ENCODE data around the gene JMJD6. TPM values are rescaled to one million over a fixed set of nuclear protein-coding genes. Genes with fewer than 3 reads are reported as not detected.
A peak's percentile ranks its signal among the peaks of the same experiment; 100 is the strongest.

Gene JMJD6
- total and polyA plus RNA-seq, 9 of the 15 experiments (the other 6 are each of a cell fraction or from before 2014, with no cell fraction given), result 2.5 to 52.3 (median 36.3) TPM

DNA sequence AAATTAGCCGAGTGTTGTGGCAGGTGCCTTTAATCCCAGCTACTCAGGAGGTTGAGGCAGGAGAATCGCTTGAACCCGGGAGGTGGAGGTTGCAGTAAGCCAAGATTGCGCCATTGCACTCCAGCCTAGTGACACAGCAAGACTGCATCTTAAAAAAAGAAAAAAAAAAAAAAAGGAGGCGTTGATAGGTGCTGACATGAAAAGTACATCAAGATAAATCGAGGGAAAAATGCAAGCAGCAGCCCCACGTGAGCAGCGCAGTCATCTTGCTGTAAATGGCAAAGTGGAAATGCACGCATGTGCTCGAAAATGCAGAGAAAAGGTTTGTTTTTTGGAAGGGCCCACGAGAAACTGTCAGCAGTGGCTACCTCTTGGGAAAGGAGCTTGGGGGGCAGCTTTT lies 36.5 kb downstream of the JMJD6 start (continued):
- no peak for TF ChIP-seq ERF (CRISPR knock-in tag; IDR thresholded peaks at IDR 0.05)
- TF ChIP-seq NONO (IDR thresholded peaks at IDR 0.05; ENCODE audit: low read depth in 2 of 2, low read length in 1 of 2), result no peak
- no peak for TF ChIP-seq ZNF644 (tag; IDR thresholded peaks at IDR 0.05; ENCODE audit: low read depth)
- TF ChIP-seq, protein P1, sequence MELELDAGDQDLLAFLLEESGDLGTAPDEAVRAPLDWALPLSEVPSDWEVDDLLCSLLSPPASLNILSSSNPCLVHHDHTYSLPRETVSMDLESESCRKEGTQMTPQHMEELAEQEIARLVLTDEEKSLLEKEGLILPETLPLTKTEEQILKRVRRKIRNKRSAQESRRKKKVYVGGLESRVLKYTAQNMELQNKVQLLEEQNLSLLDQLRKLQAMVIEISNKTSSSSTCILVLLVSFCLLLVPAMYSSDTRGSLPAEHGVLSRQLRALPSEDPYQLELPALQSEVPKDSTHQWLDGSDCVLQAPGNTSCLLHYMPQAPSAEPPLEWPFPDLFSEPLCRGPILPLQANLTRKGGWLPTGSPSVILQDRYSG (tag; conservative IDR thresholded peaks at IDR 0.05; ENCODE audit: low read depth), result no peak
- TF ChIP-seq ZBTB1 (CRISPR knock-in tag; IDR thresholded peaks at IDR 0.05; ENCODE audit: borderline replicate concordance, low read depth), result no peak
- no peak for TF ChIP-seq NR2C2 (CRISPR knock-in tag; IDR thresholded peaks at IDR 0.05)
- 0 out of 2 replicates have a peak, but pooled peaks have one; percentile 37 for TF ChIP-seq NR2C2 (tag; IDR thresholded peaks at IDR 0.05)
- TF ChIP-seq ZNF398 (CRISPR knock-in tag; IDR thresholded peaks at IDR 0.05), result no peak
- no peak for TF ChIP-seq HNRNPL (IDR thresholded peaks at IDR 0.05; ENCODE audit: low read depth, low read length)
- no peak for TF ChIP-seq ZNF408 (CRISPR knock-in tag; IDR thresholded peaks at IDR 0.05; ENCODE audit: low read depth)
- TF ChIP-seq, protein P2, sequence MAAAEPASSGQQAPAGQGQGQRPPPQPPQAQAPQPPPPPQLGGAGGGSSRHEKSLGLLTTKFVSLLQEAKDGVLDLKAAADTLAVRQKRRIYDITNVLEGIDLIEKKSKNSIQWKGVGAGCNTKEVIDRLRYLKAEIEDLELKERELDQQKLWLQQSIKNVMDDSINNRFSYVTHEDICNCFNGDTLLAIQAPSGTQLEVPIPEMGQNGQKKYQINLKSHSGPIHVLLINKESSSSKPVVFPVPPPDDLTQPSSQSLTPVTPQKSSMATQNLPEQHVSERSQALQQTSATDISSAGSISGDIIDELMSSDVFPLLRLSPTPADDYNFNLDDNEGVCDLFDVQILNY (CRISPR knock-in tag; IDR thresholded peaks at IDR 0.05), result no peak
- TF ChIP-seq MXD1 (CRISPR knock-in tag; IDR thresholded peaks at IDR 0.05; ENCODE audit: borderline replicate concordance, poor library complexity, severe bottlenecking), result no peak
- TF ChIP-seq GTF2A2 (tag; IDR thresholded peaks at IDR 0.05), result no peak
- TF ChIP-seq ARNT (IDR thresholded peaks at IDR 0.05), result no peak
- no peak for TF ChIP-seq TRIM28 (IDR thresholded peaks at IDR 0.05)
- no peak for TF ChIP-seq RFX1 (IDR thresholded peaks at IDR 0.05)
- peak; percentile 66 for TF ChIP-seq RAD51 (IDR thresholded peaks at IDR 0.05; ENCODE audit: borderline replicate concordance, low read depth)
- TF ChIP-seq HDAC1 (IDR thresholded peaks at IDR 0.05), result no peak
- no peak for TF ChIP-seq MEF2D (tag; conservative IDR thresholded peaks at IDR 0.05; ENCODE audit: low read depth)
- TF ChIP-seq, protein P3, sequence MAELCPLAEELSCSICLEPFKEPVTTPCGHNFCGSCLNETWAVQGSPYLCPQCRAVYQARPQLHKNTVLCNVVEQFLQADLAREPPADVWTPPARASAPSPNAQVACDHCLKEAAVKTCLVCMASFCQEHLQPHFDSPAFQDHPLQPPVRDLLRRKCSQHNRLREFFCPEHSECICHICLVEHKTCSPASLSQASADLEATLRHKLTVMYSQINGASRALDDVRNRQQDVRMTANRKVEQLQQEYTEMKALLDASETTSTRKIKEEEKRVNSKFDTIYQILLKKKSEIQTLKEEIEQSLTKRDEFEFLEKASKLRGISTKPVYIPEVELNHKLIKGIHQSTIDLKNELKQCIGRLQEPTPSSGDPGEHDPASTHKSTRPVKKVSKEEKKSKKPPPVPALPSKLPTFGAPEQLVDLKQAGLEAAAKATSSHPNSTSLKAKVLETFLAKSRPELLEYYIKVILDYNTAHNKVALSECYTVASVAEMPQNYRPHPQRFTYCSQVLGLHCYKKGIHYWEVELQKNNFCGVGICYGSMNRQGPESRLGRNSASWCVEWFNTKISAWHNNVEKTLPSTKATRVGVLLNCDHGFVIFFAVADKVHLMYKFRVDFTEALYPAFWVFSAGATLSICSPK (IDR thresholded peaks at IDR 0.05; ENCODE audit: borderline replicate concordance), result no peak
- peak; percentile 88 for TF ChIP-seq MEIS2 (IDR thresholded peaks at IDR 0.05; ENCODE audit: partially characterized antibody)
- TF ChIP-seq ZBED1 (IDR thresholded peaks at IDR 0.05), result no peak
- TF ChIP-seq NRF1 (conservative IDR thresholded peaks at IDR 0.05 in 1 of 2, IDR thresholded peaks at IDR 0.05 in 1 of 2), result 0 out of 4 replicates have a peak, but pooled peaks of 1 of the 2 experiments have one; percentile 7
- no peak for TF ChIP-seq ZNF121 (CRISPR knock-in tag; conservative IDR thresholded peaks at IDR 0.05)
- TF ChIP-seq SNIP1 (IDR thresholded peaks at IDR 0.05; ENCODE audit: low read depth), result no peak
